Sigmoid colon (tissue), 4 donors: ENCODE measurements around the gene NDST1.

ENCODE experiments used
- CTCF ChIP-seq, 4 experiments: fragments of 450-650 bp in 3 of 4; fragments of 200-600 bp in 1 of 4; IDR thresholded peaks; one replicate each; pipeline ENCODE4 v1.5.1; 2016 to 2019; ENCODE audit warnings: antibody characterized with exemption in 4 of 4, mild to moderate bottlenecking in 3 of 4, moderate library complexity in 2 of 4
- EP300 ChIP-seq, 4 donors: sonication (generic); formaldehyde crosslinking; IDR thresholded peaks; one replicate each; pipeline ENCODE4 v1.6.1; 2017; ENCODE audit warnings: antibody characterized with exemption in 4 of 4
- POLR2A ChIP-seq, 2 donors: fragments of 450-650 bp; IDR thresholded peaks; one replicate each; pipeline ENCODE4 v1.6.1; 2016; ENCODE audit warnings: antibody characterized with exemption in 2 of 2, mild to moderate bottlenecking in 2 of 2, moderate library complexity in 2 of 2
- POLR2AphosphoS5 ChIP-seq, 4 donors: sonication (generic); formaldehyde crosslinking; IDR thresholded peaks; one replicate each; pipeline ENCODE4 v1.6.1; 2017; ENCODE audit warnings: antibody characterized with exemption in 4 of 4

GRCh38 chr5:150532996-150533395 lies 25.1 kb downstream of the NDST1 start:
- TF ChIP-seq CTCF (IDR thresholded peaks at IDR 0.05) (no peak), POLR2A (IDR thresholded peaks at IDR 0.05) (no peak), EP300 (IDR thresholded peaks at IDR 0.05) (no peak), POLR2AphosphoS5 (IDR thresholded peaks at IDR 0.05) (no peak)
